GM23338 (cell line): Measurements from ENCODE around the gene ZNF816.

Source experiments
- CREB1 ChIP-seq: fragments of 250-450 bp; sonication (Bioruptor Pico); IDR thresholded peaks from 2 replicates; pipeline ENCODE4 v1.5.0; 2020; ENCODE audit warnings: low read depth, mild to moderate bottlenecking, moderate library complexity
- CTCF ChIP-seq, 2 experiments: fragments of 200-600 bp in 1 of 2; sonication (generic) in 1 of 2; conservative IDR thresholded peaks; 2 replicates each; pipeline versions ENCODE4 v1.5.1 to v1.6.1; 2016 to 2017; ENCODE audit warnings: antibody characterized with exemption in 2 of 2, low read depth in 2 of 2, mild to moderate bottlenecking in 2 of 2, moderate library complexity in 1 of 2
- EZH2 ChIP-seq: fragments of 200-600 bp; sonication (generic); IDR thresholded peaks from one replicate; pipeline ENCODE4 v1.8.0; 2017; ENCODE audit warnings: antibody characterized with exemption, mild to moderate bottlenecking, low read depth; ENCODE audit not compliant: unreplicated experiment
- EZH2phosphoT487 ChIP-seq: fragments of 200-600 bp; sonication (generic); IDR thresholded peaks from one replicate; pipeline ENCODE4 v1.8.1; 2018; ENCODE audit warnings: antibody characterized with exemption; ENCODE audit not compliant: unreplicated experiment
- JUNB ChIP-seq: IDR thresholded peaks from one replicate; pipeline ENCODE4 v1.6.1; 2016; ENCODE audit warnings: antibody characterized with exemption; ENCODE audit not compliant: unreplicated experiment
- POLR2AphosphoS5 ChIP-seq: IDR thresholded peaks from 2 replicates; pipeline ENCODE4 v1.6.1; 2016; ENCODE audit warnings: antibody characterized with exemption, low read depth
- STAT1 ChIP-seq: IDR thresholded peaks from one replicate; pipeline ENCODE4 v1.6.1; 2016; ENCODE audit warnings: antibody characterized with exemption; ENCODE audit not compliant: unreplicated experiment
- ZNF114 ChIP-seq: fragments of 250-450 bp; sonication (Bioruptor Pico); IDR thresholded peaks from 2 replicates; pipeline ENCODE4 v1.5.0; 2020; ENCODE audit warnings: mild to moderate bottlenecking, moderate library complexity
- ZNF331 ChIP-seq: fragments of 250-450 bp; sonication (Bioruptor Pico); IDR thresholded peaks from 2 replicates; pipeline ENCODE4 v1.5.0; 2020; ENCODE audit warnings: low read depth, mild to moderate bottlenecking, moderate library complexity
- TF ChIP-seq, protein P1 (sequence below): IDR thresholded peaks from one replicate; pipeline ENCODE4 v1.6.1; 2018; ENCODE audit warnings: antibody characterized with exemption; ENCODE audit not compliant: unreplicated experiment
- TF ChIP-seq, protein P2 (sequence below): IDR thresholded peaks from 2 replicates; pipeline ENCODE4 v1.6.1; 2016; ENCODE audit warnings: antibody characterized with exemption
- TF ChIP-seq, protein P3 (sequence below): fragments of 250-450 bp; sonication (Bioruptor Pico); IDR thresholded peaks from 2 replicates; pipeline ENCODE4 v1.5.0; 2020; ENCODE audit warnings: mild to moderate bottlenecking, moderate library complexity

DNA sequence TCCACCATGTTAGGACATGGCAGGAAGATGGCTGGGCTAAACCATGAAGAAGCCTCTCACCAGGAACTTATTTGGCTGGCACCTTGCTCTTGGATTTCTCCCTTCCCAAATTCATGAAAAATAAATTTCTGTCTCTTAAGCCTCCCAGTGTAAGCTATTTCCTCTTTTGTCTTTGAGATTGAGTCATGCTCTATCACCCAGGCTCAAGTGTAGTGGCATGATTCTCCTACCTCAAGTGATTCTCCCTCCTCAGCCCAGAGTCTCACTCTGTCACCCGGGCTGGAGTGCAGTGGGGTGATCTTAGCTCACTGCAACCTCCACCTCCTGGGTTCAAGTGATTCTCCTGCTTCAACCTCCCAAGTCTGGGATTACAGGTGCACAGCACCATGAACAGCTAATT lies 52.0 kb downstream of the ZNF816 start:
- no peak for TF ChIP-seq CTCF (conservative IDR thresholded peaks at IDR 0.05; ENCODE audit: low read depth in 2 of 2)
- TF ChIP-seq EZH2phosphoT487: no peak
- TF ChIP-seq JUNB: no peak
- no peak for TF ChIP-seq EZH2
- TF ChIP-seq POLR2AphosphoS5: no peak
- TF ChIP-seq ZNF331: no peak
- no peak for TF ChIP-seq CREB1 (CRISPR knock-in tag)
- TF ChIP-seq ZNF114 (CRISPR knock-in tag): no peak
- TF ChIP-seq, protein P1, sequence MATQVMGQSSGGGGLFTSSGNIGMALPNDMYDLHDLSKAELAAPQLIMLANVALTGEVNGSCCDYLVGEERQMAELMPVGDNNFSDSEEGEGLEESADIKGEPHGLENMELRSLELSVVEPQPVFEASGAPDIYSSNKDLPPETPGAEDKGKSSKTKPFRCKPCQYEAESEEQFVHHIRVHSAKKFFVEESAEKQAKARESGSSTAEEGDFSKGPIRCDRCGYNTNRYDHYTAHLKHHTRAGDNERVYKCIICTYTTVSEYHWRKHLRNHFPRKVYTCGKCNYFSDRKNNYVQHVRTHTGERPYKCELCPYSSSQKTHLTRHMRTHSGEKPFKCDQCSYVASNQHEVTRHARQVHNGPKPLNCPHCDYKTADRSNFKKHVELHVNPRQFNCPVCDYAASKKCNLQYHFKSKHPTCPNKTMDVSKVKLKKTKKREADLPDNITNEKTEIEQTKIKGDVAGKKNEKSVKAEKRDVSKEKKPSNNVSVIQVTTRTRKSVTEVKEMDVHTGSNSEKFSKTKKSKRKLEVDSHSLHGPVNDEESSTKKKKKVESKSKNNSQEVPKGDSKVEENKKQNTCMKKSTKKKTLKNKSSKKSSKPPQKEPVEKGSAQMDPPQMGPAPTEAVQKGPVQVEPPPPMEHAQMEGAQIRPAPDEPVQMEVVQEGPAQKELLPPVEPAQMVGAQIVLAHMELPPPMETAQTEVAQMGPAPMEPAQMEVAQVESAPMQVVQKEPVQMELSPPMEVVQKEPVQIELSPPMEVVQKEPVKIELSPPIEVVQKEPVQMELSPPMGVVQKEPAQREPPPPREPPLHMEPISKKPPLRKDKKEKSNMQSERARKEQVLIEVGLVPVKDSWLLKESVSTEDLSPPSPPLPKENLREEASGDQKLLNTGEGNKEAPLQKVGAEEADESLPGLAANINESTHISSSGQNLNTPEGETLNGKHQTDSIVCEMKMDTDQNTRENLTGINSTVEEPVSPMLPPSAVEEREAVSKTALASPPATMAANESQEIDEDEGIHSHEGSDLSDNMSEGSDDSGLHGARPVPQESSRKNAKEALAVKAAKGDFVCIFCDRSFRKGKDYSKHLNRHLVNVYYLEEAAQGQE: no peak
- TF ChIP-seq, protein P2, sequence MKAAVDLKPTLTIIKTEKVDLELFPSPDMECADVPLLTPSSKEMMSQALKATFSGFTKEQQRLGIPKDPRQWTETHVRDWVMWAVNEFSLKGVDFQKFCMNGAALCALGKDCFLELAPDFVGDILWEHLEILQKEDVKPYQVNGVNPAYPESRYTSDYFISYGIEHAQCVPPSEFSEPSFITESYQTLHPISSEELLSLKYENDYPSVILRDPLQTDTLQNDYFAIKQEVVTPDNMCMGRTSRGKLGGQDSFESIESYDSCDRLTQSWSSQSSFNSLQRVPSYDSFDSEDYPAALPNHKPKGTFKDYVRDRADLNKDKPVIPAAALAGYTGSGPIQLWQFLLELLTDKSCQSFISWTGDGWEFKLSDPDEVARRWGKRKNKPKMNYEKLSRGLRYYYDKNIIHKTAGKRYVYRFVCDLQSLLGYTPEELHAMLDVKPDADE: no peak
- no peak for TF ChIP-seq STAT1
- TF ChIP-seq, protein P3, sequence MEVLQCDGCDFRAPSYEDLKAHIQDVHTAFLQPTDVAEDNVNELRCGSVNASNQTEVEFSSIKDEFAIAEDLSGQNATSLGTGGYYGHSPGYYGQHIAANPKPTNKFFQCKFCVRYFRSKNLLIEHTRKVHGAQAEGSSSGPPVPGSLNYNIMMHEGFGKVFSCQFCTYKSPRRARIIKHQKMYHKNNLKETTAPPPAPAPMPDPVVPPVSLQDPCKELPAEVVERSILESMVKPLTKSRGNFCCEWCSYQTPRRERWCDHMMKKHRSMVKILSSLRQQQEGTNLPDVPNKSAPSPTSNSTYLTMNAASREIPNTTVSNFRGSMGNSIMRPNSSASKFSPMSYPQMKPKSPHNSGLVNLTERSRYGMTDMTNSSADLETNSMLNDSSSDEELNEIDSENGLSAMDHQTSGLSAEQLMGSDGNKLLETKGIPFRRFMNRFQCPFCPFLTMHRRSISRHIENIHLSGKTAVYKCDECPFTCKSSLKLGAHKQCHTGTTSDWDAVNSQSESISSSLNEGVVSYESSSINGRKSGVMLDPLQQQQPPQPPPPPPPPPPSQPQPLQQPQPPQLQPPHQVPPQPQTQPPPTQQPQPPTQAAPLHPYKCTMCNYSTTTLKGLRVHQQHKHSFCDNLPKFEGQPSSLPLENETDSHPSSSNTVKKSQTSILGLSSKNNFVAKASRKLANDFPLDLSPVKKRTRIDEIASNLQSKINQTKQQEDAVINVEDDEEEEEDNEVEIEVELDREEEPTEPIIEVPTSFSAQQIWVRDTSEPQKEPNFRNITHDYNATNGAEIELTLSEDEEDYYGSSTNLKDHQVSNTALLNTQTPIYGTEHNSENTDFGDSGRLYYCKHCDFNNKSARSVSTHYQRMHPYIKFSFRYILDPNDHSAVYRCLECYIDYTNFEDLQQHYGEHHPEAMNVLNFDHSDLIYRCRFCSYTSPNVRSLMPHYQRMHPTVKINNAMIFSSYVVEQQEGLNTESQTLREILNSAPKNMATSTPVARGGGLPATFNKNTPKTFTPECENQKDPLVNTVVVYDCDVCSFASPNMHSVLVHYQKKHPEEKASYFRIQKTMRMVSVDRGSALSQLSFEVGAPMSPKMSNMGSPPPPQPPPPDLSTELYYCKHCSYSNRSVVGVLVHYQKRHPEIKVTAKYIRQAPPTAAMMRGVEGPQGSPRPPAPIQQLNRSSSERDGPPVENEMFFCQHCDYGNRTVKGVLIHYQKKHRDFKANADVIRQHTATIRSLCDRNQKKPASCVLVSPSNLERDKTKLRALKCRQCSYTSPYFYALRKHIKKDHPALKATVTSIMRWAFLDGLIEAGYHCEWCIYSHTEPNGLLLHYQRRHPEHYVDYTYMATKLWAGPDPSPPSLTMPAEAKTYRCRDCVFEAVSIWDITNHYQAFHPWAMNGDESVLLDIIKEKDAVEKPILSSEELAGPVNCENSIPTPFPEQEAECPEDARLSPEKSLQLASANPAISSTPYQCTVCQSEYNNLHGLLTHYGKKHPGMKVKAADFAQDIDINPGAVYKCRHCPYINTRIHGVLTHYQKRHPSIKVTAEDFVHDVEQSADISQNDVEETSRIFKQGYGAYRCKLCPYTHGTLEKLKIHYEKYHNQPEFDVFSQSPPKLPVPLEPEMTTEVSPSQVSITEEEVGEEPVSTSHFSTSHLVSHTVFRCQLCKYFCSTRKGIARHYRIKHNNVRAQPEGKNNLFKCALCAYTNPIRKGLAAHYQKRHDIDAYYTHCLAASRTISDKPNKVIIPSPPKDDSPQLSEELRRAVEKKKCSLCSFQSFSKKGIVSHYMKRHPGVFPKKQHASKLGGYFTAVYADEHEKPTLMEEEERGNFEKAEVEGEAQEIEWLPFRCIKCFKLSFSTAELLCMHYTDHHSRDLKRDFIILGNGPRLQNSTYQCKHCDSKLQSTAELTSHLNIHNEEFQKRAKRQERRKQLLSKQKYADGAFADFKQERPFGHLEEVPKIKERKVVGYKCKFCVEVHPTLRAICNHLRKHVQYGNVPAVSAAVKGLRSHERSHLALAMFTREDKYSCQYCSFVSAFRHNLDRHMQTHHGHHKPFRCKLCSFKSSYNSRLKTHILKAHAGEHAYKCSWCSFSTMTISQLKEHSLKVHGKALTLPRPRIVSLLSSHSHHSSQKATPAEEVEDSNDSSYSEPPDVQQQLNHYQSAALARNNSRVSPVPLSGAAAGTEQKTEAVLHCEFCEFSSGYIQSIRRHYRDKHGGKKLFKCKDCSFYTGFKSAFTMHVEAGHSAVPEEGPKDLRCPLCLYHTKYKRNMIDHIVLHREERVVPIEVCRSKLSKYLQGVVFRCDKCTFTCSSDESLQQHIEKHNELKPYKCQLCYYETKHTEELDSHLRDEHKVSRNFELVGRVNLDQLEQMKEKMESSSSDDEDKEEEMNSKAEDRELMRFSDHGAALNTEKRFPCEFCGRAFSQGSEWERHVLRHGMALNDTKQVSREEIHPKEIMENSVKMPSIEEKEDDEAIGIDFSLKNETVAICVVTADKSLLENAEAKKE (CRISPR knock-in tag): no peak
